Measurements from ENCODE around the gene RBFOX2.

- TF ChIP-seq CTCF (IDR thresholded peaks at IDR 0.05) (no peak), POLR2A (IDR thresholded peaks at IDR 0.05) (no peak)
These were observed 70.3 kb downstream of the RBFOX2 start for GRCh38 chr22:35958334-35958733.
